IMR-90 (cell line): ENCODE measurements around the gene KRTAP29-1.

Source experiments
- BHLHE40 ChIP-seq: fragments of 150-350 bp; IDR thresholded peaks from 2 replicates; pipeline ENCODE4 v1.6.1; 2016; ENCODE audit warnings: mild to moderate bottlenecking, low read depth, low read length
- CEBPB ChIP-seq: IDR thresholded peaks from 2 replicates; pipeline ENCODE4 v1.6.1; 2012; ENCODE audit warnings: low read depth, low read length, improper control_type of control experiment
- CHD1 ChIP-seq: IDR thresholded peaks from 2 replicates; pipeline ENCODE4 v1.6.1; 2012; ENCODE audit warnings: low read depth, low read length, improper control_type of control experiment
- CTCF ChIP-seq: conservative IDR thresholded peaks from 2 replicates; pipeline ENCODE4 v1.5.1; 2012; ENCODE audit warnings: mild to moderate bottlenecking, low read depth, low read length, improper control_type of control experiment
- ELK1 ChIP-seq: fragments of 150-350 bp; IDR thresholded peaks from 2 replicates; pipeline ENCODE4 v1.6.1; 2016; ENCODE audit warnings: low read depth, mild to moderate bottlenecking, low read length, moderate library complexity, borderline replicate concordance
- MAFK ChIP-seq: IDR thresholded peaks from 2 replicates; pipeline ENCODE4 v1.6.1; 2012; ENCODE audit warnings: low read depth, low read length, improper control_type of control experiment
- POLR2A ChIP-seq: IDR thresholded peaks from 2 replicates; pipeline ENCODE4 v1.6.1; 2012; ENCODE audit warnings: mild to moderate bottlenecking, low read depth, low read length
- RAD21 ChIP-seq: IDR thresholded peaks from 2 replicates; pipeline ENCODE4 v1.6.1; 2012; ENCODE audit warnings: low read length, improper control_type of control experiment
- RCOR1 ChIP-seq: IDR thresholded peaks from 2 replicates; pipeline ENCODE4 v1.6.1; 2012; ENCODE audit warnings: mild to moderate bottlenecking, low read length, improper control_type of control experiment; ENCODE audit not compliant: insufficient replicate concordance
- RFX5 ChIP-seq: IDR thresholded peaks from 2 replicates; pipeline ENCODE4 v1.8.0; 2012; ENCODE audit warnings: low read depth, mild to moderate bottlenecking, low read length, moderate library complexity
- SMC3 ChIP-seq: fragments of 150-350 bp; IDR thresholded peaks from 2 replicates; pipeline ENCODE4 v1.6.1; 2016; ENCODE audit warnings: low read depth, mild to moderate bottlenecking, antibody characterized with exemption, low read length, moderate library complexity

GRCh38 chr17:41335747-41336146, 33.1 kb upstream of the KRTAP29-1 start:
- TF ChIP-seq CTCF (no peak), CHD1 (no peak), RFX5 (no peak), RCOR1 (no peak), BHLHE40 (no peak), POLR2A (no peak), CEBPB (no peak), ELK1 (no peak), SMC3 (no peak), RAD21 (no peak), MAFK (no peak)
